ENCODE data around the gene NIPBL. TPM values are rescaled to one million over a fixed set of nuclear protein-coding genes. Genes with fewer than 3 reads are reported as not detected.
"Not testable (repeated sequence)": the region's sequence is repeated elsewhere in the genome, so short reads cannot be mapped to it uniquely, and the experiment has no call there.

The NIPBL gene
- total RNA-seq, 1 donor from 2014 or later, result 48.5 TPM

- Mint-ChIP-seq H3K4me1 (ENCODE audit: low read depth) (peaks cover 25% of the 10 kb centered on the region), H3K4me3 (ENCODE audit: low read depth) (no peak overlapping the region), H3K9me3 (peaks cover 20% of the 10 kb centered on the region), H3K27ac (no peak overlapping the region), H3K36me3 (ENCODE audit: low read depth) (peaks cover 16% of the 10 kb centered on the region), H3K27me3 (ENCODE audit: low read depth) (no peaks in the 10 kb centered on the region)
- no peak for DNase-seq (ENCODE audit: low spot score)
- intact Hi-C loops (cut with micrococcal nuclease), result no loop called here
Measured at GRCh38 chr5:36897616-36898015, 21.0 kb downstream of the NIPBL start.

GRCh38 chr5:36899860-36900259, 23.3 kb downstream of the NIPBL start:
- H3K36me3 Mint-ChIP-seq (ENCODE audit: low read depth), result peaks cover 22% of the 10 kb centered on the region
- intact Hi-C loops (cut with micrococcal nuclease), result no loop called here

GRCh38 chr5:36900283-36900682, 23.7 kb downstream of the NIPBL start:
- Mint-ChIP-seq H3K27ac (no peak overlapping the region), H3K4me3 (ENCODE audit: low read depth) (no peak overlapping the region), H3K27me3 (ENCODE audit: low read depth) (no peaks in the 10 kb centered on the region), H3K36me3 (ENCODE audit: low read depth) (peaks cover 26% of the 10 kb centered on the region), H3K4me1 (ENCODE audit: low read depth) (peaks cover 37% of the 10 kb centered on the region), H3K9me3 (peaks cover 29% of the 10 kb centered on the region)
- intact Hi-C loops (cut with micrococcal nuclease), result no loop called here
- DNase-seq (ENCODE audit: low spot score), result no peak

More at GRCh38 chr5:36899860-36900259, 23.3 kb downstream of the NIPBL start:
- Mint-ChIP-seq H3K27ac (no peak overlapping the region), H3K4me1 (ENCODE audit: low read depth) (peaks cover 33% of the 10 kb centered on the region), H3K27me3 (ENCODE audit: low read depth) (no peaks in the 10 kb centered on the region), H3K9me3 (peaks cover 29% of the 10 kb centered on the region), H3K4me3 (ENCODE audit: low read depth) (no peak overlapping the region)
- DNase-seq (ENCODE audit: low spot score), result no peak

GRCh38 chr5:36901077-36901476, 24.5 kb downstream of the NIPBL start:
- H3K27me3 Mint-ChIP-seq (ENCODE audit: low read depth); DNase-seq (ENCODE audit: low spot score); H3K27ac Mint-ChIP-seq; intact Hi-C loops (cut with micrococcal nuclease); H3K4me3 Mint-ChIP-seq (ENCODE audit: low read depth): not testable (repeated sequence)
- Mint-ChIP-seq H3K36me3 (ENCODE audit: low read depth) (peaks cover 27% of the 10 kb centered on the region), H3K9me3 (peaks cover 29% of the 10 kb centered on the region), H3K4me1 (ENCODE audit: low read depth) (peaks cover 33% of the 10 kb centered on the region)

GRCh38 chr5:36901856-36902255, 25.3 kb downstream of the NIPBL start:
- no peak for DNase-seq (ENCODE audit: low spot score)
- peaks cover 27% of the 10 kb centered on the region for H3K36me3 Mint-ChIP-seq (ENCODE audit: low read depth)
- H3K27me3 Mint-ChIP-seq (ENCODE audit: low read depth), result no peaks in the 10 kb centered on the region
- H3K9me3 Mint-ChIP-seq, result peaks cover 29% of the 10 kb centered on the region
- H3K27ac Mint-ChIP-seq, result no peak overlapping the region
- H3K4me1 Mint-ChIP-seq (ENCODE audit: low read depth), result peaks cover 29% of the 10 kb centered on the region
- no peak overlapping the region for H3K4me3 Mint-ChIP-seq (ENCODE audit: low read depth)
- intact Hi-C loops (cut with micrococcal nuclease), result no loop called here

- H3K4me1 Mint-ChIP-seq (ENCODE audit: low read depth), result peaks cover 28% of the 10 kb centered on the region
Measured at GRCh38 chr5:36902353-36902752, 25.8 kb downstream of the NIPBL start.

GRCh38 chr5:36904677-36905076, 28.1 kb downstream of the NIPBL start:
- intact Hi-C loops (cut with micrococcal nuclease), result no loop called here
- no peak for DNase-seq (ENCODE audit: low spot score)
- H3K4me1 Mint-ChIP-seq (ENCODE audit: low read depth), result peaks cover 23% of the 10 kb centered on the region
- H3K36me3 Mint-ChIP-seq (ENCODE audit: low read depth), result peaks cover 27% of the 10 kb centered on the region
- no peak overlapping the region for H3K4me3 Mint-ChIP-seq (ENCODE audit: low read depth)
- H3K27me3 Mint-ChIP-seq (ENCODE audit: low read depth), result no peaks in the 10 kb centered on the region
- peaks cover 29% of the 10 kb centered on the region for H3K9me3 Mint-ChIP-seq
- no peak overlapping the region for H3K27ac Mint-ChIP-seq

More at GRCh38 chr5:36902353-36902752, 25.8 kb downstream of the NIPBL start:
- Mint-ChIP-seq H3K27ac (no peak overlapping the region), H3K36me3 (ENCODE audit: low read depth) (peaks cover 27% of the 10 kb centered on the region), H3K9me3 (peaks cover 29% of the 10 kb centered on the region), H3K27me3 (ENCODE audit: low read depth) (no peaks in the 10 kb centered on the region), H3K4me3 (ENCODE audit: low read depth) (no peak overlapping the region)
- DNase-seq (ENCODE audit: low spot score), result no peak
- intact Hi-C loops (cut with micrococcal nuclease), result no loop called here

GRCh38 chr5:36908544-36909260, 32.1 kb downstream of the NIPBL start:
- Mint-ChIP-seq H3K27ac (no peak overlapping the region), H3K4me1 (ENCODE audit: low read depth) (peaks cover 8% of the 10 kb centered on the region), H3K9me3 (peaks cover under 1% of the 10 kb centered on the region), H3K4me3 (ENCODE audit: low read depth) (no peak overlapping the region), H3K27me3 (ENCODE audit: low read depth) (no peaks in the 10 kb centered on the region), H3K36me3 (ENCODE audit: low read depth) (peaks cover 6% of the 10 kb centered on the region)
- no peak for DNase-seq (ENCODE audit: low spot score)
- intact Hi-C loops (cut with micrococcal nuclease), result no loop called here

GRCh38 chr5:36915653-36916052, 39.1 kb downstream of the NIPBL start:
- DNase-seq (ENCODE audit: low spot score), result no peak
- H3K27ac Mint-ChIP-seq, result no peak overlapping the region
- H3K4me1 Mint-ChIP-seq (ENCODE audit: low read depth), result peaks cover 2% of the 10 kb centered on the region
- H3K27me3 Mint-ChIP-seq (ENCODE audit: low read depth), result no peaks in the 10 kb centered on the region
- H3K36me3 Mint-ChIP-seq (ENCODE audit: low read depth), result peaks cover 12% of the 10 kb centered on the region
- H3K4me3 Mint-ChIP-seq (ENCODE audit: low read depth), result no peak overlapping the region
- intact Hi-C loops (cut with micrococcal nuclease), result no loop called here
- peaks cover 6% of the 10 kb centered on the region for H3K9me3 Mint-ChIP-seq

GRCh38 chr5:36916614-36917013, 40.0 kb downstream of the NIPBL start:
- intact Hi-C loops (cut with micrococcal nuclease); H3K9me3 Mint-ChIP-seq; H3K27ac Mint-ChIP-seq; DNase-seq (ENCODE audit: low spot score); H3K27me3 Mint-ChIP-seq (ENCODE audit: low read depth); H3K4me3 Mint-ChIP-seq (ENCODE audit: low read depth); H3K4me1 Mint-ChIP-seq (ENCODE audit: low read depth): not testable (repeated sequence)
- H3K36me3 Mint-ChIP-seq (ENCODE audit: low read depth), result peaks cover 12% of the 10 kb centered on the region

GRCh38 chr5:36917358-36917757, 40.8 kb downstream of the NIPBL start:
- intact Hi-C loops (cut with micrococcal nuclease); H3K27ac Mint-ChIP-seq; H3K4me1 Mint-ChIP-seq (ENCODE audit: low read depth); H3K9me3 Mint-ChIP-seq; H3K27me3 Mint-ChIP-seq (ENCODE audit: low read depth); H3K4me3 Mint-ChIP-seq (ENCODE audit: low read depth); DNase-seq (ENCODE audit: low spot score): not testable (repeated sequence)
- peaks cover 12% of the 10 kb centered on the region for H3K36me3 Mint-ChIP-seq (ENCODE audit: low read depth)

- peaks cover 6% of the 10 kb centered on the region for H3K9me3 Mint-ChIP-seq
- H3K27me3 Mint-ChIP-seq (ENCODE audit: low read depth), result no peaks in the 10 kb centered on the region
- peaks cover 6% of the 10 kb centered on the region for H3K4me1 Mint-ChIP-seq (ENCODE audit: low read depth)
- intact Hi-C loops (cut with micrococcal nuclease), result no loop called here
- no peak overlapping the region for H3K27ac Mint-ChIP-seq
- no peak for DNase-seq (ENCODE audit: low spot score)
- H3K36me3 Mint-ChIP-seq (ENCODE audit: low read depth), result peaks cover 12% of the 10 kb centered on the region
- no peak overlapping the region for H3K4me3 Mint-ChIP-seq (ENCODE audit: low read depth)
Measured at GRCh38 chr5:36919238-36919637, 42.7 kb downstream of the NIPBL start.

- no peak for DNase-seq (ENCODE audit: low spot score)
- Mint-ChIP-seq H3K36me3 (ENCODE audit: low read depth) (peaks cover 12% of the 10 kb centered on the region), H3K27me3 (ENCODE audit: low read depth) (no peaks in the 10 kb centered on the region), H3K4me3 (ENCODE audit: low read depth) (no peak overlapping the region), H3K9me3 (peaks cover 6% of the 10 kb centered on the region), H3K27ac (no peak overlapping the region), H3K4me1 (ENCODE audit: low read depth) (peaks cover 6% of the 10 kb centered on the region)
- intact Hi-C loops (cut with micrococcal nuclease), result no loop called here
Measured at GRCh38 chr5:36919650-36920049, 43.1 kb downstream of the NIPBL start.

Measured in activated T-helper 2 cell treated with anti-CD3 and anti-CD28 coated beads, Interferon-gamma antibody, Interleukin-2, Interleukin-4, amounts not matched to agents 10 μg/mL and 5 μg/mL and 100 μg/mL, durations not matched to agents 14 hours and 24 hours and 36 hours (primary cell).